IPS-18c (cell line): Measurements from ENCODE around the gene CTTNBP2.

Source experiments
- H3K4me3 ChIP-seq: 2 replicates; pipeline ENCODE4 v1.7.0; 2013; ENCODE audit warnings: low read depth, mild to moderate bottlenecking, low read length, moderate library complexity; ENCODE audit not compliant: insufficient read depth
- H3K9me3 ChIP-seq: one replicate; pipeline ENCODE4 v1.6.1; 2013; ENCODE audit warnings: mild to moderate bottlenecking, low read length, moderate library complexity; ENCODE audit not compliant: control insufficient read depth, insufficient read depth

CTTNBP2 gene

GRCh38 chr7:117775801-117776200 lies 97.4 kb downstream of the CTTNBP2 start:
- no peaks in the 10 kb centered on the region for H3K9me3 ChIP-seq
- H3K4me3 ChIP-seq, result no peak overlapping the region

DNA sequence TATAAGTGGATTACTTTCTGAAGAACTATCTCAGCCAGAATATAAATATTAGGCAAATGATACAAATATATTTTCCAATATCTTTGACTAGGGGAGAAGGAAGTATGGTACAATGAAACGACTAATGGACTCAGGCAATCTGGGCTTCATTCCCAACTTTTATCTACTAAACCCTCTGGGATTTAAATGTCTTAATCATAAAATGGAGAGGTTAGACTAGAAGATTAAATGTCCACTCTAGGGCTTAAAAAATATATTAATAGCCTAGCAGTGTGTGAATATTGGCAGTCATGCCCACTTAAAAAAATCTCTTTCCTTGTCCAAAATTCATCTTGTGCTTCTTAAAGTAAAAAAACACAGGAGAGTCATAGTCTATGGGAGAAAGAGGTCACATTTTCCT lies 98.3 kb downstream of the CTTNBP2 start:
- H3K9me3 ChIP-seq, result no peaks in the 10 kb centered on the region

GRCh38 chr7:117772421-117772820 lies 100.8 kb downstream of the CTTNBP2 start:
- H3K4me3 ChIP-seq, result no peak overlapping the region
- H3K9me3 ChIP-seq, result no peaks in the 10 kb centered on the region

More for the DNA sequence above, 98.3 kb downstream of the CTTNBP2 start:
- H3K4me3 ChIP-seq, result no peak overlapping the region

DNA sequence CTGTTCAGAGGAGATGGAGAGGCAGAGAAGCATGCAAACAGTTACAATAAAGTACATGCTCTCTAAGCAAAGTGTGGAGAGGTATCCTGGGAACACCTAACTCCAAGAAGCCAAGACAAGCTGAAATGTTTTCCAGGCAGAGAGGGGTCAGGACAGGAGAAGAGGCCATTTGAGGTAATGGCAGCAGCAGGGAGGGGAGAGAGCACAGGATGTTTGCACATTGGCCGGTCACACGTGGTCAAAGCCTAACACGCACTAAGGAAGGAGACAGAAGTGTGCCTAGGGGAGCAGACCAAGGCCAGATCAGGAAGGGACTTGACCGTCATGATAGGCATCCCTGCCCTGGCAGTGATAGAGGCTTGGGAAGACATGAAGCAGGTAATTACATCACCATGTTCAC lies 101.5 kb downstream of the CTTNBP2 start:
- H3K9me3 ChIP-seq, result no peaks in the 10 kb centered on the region
- no peak overlapping the region for H3K4me3 ChIP-seq

GRCh38 chr7:117769085-117769484 lies 104.2 kb downstream of the CTTNBP2 start:
- H3K9me3 ChIP-seq, result no peaks in the 10 kb centered on the region
- H3K4me3 ChIP-seq, result no peak overlapping the region

DNA sequence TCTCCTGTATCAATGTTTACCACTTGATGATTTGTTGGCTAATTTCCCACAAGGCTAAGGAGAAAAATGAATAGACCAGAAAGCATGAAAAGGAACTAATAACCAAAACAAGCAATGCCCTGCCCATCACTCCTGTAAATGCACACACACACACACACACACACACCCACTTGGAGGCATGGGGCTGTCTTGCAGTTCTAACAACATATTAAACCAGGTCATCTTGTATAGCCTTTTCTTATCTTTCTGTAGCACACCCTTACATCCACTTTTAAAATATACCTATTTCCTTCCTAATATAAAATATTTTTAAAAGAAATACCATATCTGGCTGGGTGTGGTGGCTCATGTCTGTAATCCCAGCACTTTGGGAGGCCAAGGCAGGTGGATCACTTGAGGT lies 105.3 kb downstream of the CTTNBP2 start:
- Histone ChIP-seq H3K4me3 (no peak overlapping the region), H3K9me3 (no peaks in the 10 kb centered on the region)

DNA sequence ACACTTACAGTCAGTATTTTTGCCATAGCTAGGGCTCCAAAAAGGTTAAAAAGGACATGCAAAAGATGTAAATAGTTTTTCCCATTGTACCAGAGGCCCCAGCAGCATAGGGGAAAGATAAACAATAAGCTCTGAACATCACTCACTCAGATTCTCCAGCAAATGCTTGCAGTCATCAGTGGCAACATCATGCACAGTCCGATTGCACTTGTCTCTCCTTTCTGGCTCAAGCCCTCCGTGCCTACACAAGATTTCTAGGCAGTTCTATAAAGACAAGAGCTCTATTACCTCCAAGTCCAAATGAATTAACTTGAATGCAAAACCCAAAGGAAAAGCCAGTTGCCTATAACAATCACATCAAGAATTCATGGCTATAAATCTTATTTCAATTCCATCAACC lies 106.3 kb downstream of the CTTNBP2 start:
- H3K4me3 ChIP-seq, result no peak overlapping the region
- H3K9me3 ChIP-seq, result no peaks in the 10 kb centered on the region

DNA sequence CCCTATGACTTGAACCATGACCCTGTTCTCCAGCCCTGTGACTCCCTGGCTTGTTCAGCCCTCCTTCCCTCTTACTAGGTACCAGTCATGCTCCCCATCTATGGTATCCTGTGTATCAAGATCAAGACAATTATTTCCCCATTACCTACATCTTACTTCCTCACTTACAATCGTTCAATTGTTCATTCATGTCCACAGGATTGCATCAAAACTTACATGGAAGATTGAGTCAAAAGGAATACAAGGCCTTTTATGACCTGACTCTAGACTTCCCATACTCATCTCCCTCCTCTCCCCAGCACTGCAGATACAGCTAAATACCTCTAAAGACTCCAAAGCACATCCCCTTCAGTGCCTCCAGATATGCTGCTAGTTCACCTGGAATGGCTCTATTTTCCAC lies 109.2 kb downstream of the CTTNBP2 start:
- Histone ChIP-seq H3K4me3 (no peak overlapping the region), H3K9me3 (no peaks in the 10 kb centered on the region)

GRCh38 chr7:117762055-117762454 lies 111.2 kb downstream of the CTTNBP2 start:
- H3K9me3 ChIP-seq, result no peaks in the 10 kb centered on the region
- no peak overlapping the region for H3K4me3 ChIP-seq

- Histone ChIP-seq H3K9me3 (no peaks in the 10 kb centered on the region), H3K4me3 (no peak overlapping the region)
Observed at GRCh38 chr7:117759950-117760640, 113.1 kb downstream of the CTTNBP2 start.

GRCh38 chr7:117757440-117757839 lies 115.8 kb downstream of the CTTNBP2 start:
- H3K9me3 ChIP-seq, result no peaks in the 10 kb centered on the region
- no peak overlapping the region for H3K4me3 ChIP-seq

- H3K4me3 ChIP-seq, result no peak overlapping the region
- H3K9me3 ChIP-seq, result no peaks in the 10 kb centered on the region
Observed at GRCh38 chr7:117756586-117757085, 116.6 kb downstream of the CTTNBP2 start.

DNA sequence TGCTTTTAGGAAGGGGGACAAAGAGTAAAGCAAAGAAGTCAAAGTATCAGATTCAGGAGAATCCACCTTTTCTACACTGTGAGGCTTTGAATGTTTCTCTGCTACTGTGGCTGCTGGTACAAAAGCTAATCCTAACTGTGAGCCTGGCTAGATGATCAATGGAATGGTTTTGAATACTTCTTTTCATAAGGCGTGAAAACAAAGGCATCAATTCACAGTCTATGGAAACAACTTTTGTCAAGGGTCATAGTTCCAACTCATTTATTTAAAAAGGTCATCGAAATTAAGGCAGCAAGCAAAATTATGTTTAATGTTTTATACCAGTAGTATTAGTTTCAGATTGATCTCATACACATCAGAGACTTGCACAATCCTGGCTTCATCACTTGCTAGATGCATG lies 118.1 kb downstream of the CTTNBP2 start:
- no peak overlapping the region for H3K4me3 ChIP-seq
- H3K9me3 ChIP-seq, result no peaks in the 10 kb centered on the region

GRCh38 chr7:117751775-117752174 lies 121.5 kb downstream of the CTTNBP2 start:
- no peak overlapping the region for H3K4me3 ChIP-seq
- H3K9me3 ChIP-seq, result no peaks in the 10 kb centered on the region

DNA sequence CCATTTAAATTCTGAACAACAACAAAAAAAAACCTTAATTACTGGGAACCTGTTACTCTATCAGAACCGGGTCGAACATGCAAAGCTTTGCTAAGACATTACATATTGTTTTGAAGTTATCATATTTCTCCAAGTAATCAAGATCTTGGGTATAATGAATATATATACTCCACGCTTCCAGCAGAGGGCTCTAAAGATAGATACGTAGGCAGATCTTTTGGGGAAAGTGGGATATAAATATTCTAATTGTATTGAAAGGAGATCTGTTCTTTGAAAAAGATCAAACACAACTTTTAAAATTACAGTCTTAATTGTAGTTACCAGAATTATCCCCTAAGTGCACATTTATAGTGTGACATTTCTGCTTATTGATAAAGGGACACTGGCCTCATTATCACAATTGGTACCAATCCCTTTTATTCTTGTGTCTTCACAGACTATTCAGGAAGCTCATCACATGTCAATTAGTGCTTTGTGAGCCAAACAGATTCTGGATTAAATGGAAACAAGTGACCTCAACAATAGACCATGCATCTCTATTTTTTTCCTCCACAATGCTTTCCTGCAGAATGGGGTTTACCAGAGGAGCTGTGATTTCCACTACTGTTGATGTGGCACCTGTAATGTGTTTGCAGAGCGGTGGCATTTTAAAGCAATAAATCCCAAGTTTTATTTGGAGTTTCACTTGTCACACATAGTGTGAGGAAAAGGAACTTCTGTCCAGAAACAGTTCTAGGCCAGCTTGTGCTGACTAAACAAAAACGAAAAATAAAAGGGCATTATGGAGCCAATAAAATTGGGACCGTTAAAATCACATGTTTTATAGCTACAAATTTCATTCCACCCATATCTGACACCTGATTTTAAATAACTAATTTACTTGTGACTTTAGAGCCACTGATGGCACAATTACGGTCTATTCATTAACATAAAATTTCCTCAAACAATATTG lies 122.4 kb downstream of the CTTNBP2 start:
- Histone ChIP-seq H3K4me3 (no peak overlapping the region), H3K9me3 (no peaks in the 10 kb centered on the region)

DNA sequence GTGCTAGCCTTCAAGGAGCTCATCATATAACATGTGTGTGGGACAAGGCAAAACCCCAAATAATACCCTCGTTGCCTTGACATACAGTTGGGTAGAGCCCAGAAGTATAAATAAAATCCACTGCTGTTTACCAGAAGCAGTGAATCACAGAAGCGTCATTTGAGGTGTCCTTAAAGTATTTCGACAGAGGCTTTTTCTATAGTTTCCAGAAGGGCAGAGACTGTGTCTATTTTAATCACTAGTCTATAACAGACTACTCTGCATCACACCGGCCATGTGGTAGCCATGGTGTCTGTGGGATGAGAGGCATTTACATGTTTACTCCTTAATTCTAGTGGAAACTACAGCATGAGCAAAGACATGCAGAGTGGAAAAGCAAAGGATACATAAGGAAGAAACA lies 131.3 kb downstream of the CTTNBP2 start:
- Histone ChIP-seq H3K9me3 (no peaks in the 10 kb centered on the region), H3K4me3 (no peak overlapping the region)

- Histone ChIP-seq H3K9me3 (no peaks in the 10 kb centered on the region), H3K4me3 (no peak overlapping the region)
Observed at GRCh38 chr7:117739085-117739484, 134.2 kb downstream of the CTTNBP2 start.

DNA sequence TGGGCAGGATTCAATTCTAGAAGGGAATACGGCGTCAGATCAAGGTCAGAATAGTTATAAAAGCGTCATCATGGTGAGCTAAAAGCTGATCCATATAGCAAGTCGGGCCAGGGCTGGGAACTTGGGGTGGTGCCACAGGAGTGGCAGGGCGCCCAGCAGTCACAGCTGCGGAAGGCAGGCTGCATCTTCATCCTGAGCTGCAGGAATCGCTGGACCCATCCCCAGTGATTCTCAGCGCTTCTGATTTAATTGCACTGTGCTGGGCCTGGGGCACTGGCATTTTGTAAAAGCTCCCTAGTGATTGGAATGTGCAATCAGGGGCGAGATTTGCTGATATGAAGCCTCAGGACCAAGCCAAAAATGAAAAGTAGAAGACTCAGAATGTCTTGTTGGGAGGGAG lies 135.3 kb downstream of the CTTNBP2 start:
- Histone ChIP-seq H3K9me3 (no peaks in the 10 kb centered on the region), H3K4me3 (no peak overlapping the region)
